Measurements from ENCODE around the gene PPIE. TPM values are rescaled to one million over a fixed set of nuclear protein-coding genes. Genes with fewer than 3 reads are reported as not detected.

PPIE gene
- total RNA-seq, 3 donors from 2014 or later: 41.3 to 49.2 (median 45.9) TPM

DNA sequence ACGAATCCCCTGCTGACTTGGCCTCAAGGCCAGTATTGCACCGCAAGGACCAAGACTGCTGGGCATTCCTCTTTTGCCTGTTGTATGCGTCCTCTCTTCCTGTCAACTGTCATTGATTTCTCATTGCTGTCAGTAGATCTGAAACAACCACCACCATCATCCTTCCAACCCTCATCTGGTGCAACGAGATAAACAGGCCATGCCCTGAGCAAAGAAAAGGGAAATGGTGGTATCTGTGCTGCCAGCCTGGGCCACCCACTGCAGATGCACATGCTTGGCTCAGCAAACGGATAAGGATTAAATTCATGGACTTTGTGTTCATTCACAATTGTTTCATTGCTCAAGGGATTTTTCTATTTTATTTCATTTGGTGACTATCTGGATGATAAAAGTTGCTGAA lies 18.8 kb downstream of the PPIE start:
- intact Hi-C loops (cut with DNase I; ENCODE audit: low total_unique reads): loop anchor here (5.0 kb wide), 1 partner anchor 105 kb away; no protein-coding TSS in a partner anchor
- H3K4me1 ChIP-seq: no peaks in the 10 kb centered on the region
- H3K4me3 ChIP-seq: no peak overlapping the region
- H3K27me3 ChIP-seq: no peaks in the 10 kb centered on the region
- H3K36me3 ChIP-seq: peaks cover 14% of the 10 kb centered on the region
- H3K9me3 ChIP-seq: no peaks in the 10 kb centered on the region
- no peak for TF ChIP-seq POLR2AphosphoS5 (IDR thresholded peaks at IDR 0.05)
- TF ChIP-seq CTCF (IDR thresholded peaks at IDR 0.05): no peak
- TF ChIP-seq POLR2A (IDR thresholded peaks at IDR 0.05): no peak
- H3K27ac ChIP-seq: no peak overlapping the region
- DNase-seq (ENCODE audit: low spot score in 2 of 2): no peak

DNA sequence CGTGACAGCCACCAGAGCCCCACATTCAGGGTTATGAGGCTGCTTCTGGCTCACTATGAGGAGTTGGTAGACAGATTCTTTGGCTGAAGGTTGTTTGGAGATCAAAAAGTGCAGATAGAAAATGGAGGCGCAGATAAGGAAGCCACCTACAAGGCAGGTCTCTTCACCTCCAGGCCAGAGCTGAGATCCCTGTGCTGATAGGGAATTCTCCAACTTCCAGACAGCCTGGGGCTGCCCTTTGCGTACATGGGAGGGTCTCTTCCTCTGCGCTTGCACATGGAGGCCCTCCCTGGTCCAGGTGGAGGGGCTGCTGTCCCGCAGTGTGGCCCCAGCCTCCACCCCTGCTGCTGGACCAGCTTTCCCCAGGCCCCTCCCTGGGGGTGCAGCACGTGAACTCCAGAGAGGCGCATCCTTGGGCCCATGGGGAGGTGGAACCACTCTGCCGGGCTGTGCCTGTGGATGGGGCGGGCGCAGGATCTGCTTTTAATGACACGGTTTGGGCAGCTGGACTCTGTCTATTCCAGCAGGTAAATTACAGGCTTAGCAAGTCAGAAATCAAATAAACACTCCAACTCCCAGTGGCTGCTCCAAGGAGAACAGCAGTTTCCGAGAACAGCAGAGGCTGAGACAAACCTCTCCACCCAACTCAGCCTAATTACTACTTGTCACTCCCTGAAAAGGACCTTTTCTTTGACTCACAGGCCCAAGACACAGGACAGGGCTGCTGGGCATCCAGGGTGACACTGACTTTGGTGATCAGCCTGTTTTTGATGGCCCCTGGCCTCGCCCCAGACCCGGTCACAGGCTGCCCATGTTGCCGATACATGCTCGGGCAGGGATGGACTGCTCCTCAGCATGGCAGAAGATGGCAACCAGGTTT lies 20.1 kb downstream of the PPIE start:
- intact Hi-C loops (cut with DNase I; ENCODE audit: low total_unique reads): loop anchor here (5.0 kb wide), 1 partner anchor 106 kb away; no protein-coding TSS in a partner anchor
- Histone ChIP-seq H3K9me3 (no peaks in the 10 kb centered on the region), H3K4me1 (no peaks in the 10 kb centered on the region), H3K36me3 (peaks cover 7% of the 10 kb centered on the region), H3K4me3 (no peak overlapping the region), H3K27ac (no peak overlapping the region), H3K27me3 (no peaks in the 10 kb centered on the region)
- DNase-seq (ENCODE audit: low spot score in 2 of 2): no peak
- TF ChIP-seq POLR2AphosphoS5 (IDR thresholded peaks at IDR 0.05): no peak
- no peak for TF ChIP-seq CTCF (IDR thresholded peaks at IDR 0.05)
- TF ChIP-seq POLR2A (IDR thresholded peaks at IDR 0.05): no peak

DNA sequence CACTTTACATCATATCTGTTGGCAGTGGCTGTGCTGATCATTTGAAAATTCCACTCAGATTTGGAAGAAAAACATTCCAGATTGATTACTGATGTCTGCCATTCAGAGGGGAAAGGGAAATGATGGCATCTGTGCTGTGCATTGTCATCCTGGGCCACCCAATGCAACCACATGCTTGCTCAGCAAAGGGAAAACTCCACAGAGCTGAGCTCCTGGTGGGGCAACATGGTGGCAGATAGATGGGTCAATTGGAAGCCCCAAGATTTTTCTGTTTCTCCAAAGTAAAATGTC lies 20.7 kb downstream of the PPIE start:
- Histone ChIP-seq H3K4me1 (no peaks in the 10 kb centered on the region), H3K36me3 (peaks cover 7% of the 10 kb centered on the region), H3K27me3 (no peaks in the 10 kb centered on the region), H3K9me3 (no peaks in the 10 kb centered on the region), H3K27ac (no peak overlapping the region), H3K4me3 (no peak overlapping the region)
- intact Hi-C loops (cut with DNase I; ENCODE audit: low total_unique reads): loop anchor here (5.0 kb wide), 1 partner anchor 107 kb away; no protein-coding TSS in a partner anchor
- TF ChIP-seq POLR2A (IDR thresholded peaks at IDR 0.05) (no peak), POLR2AphosphoS5 (IDR thresholded peaks at IDR 0.05) (no peak), CTCF (IDR thresholded peaks at IDR 0.05) (no peak)
- no peak for DNase-seq (ENCODE audit: low spot score in 2 of 2)

DNA sequence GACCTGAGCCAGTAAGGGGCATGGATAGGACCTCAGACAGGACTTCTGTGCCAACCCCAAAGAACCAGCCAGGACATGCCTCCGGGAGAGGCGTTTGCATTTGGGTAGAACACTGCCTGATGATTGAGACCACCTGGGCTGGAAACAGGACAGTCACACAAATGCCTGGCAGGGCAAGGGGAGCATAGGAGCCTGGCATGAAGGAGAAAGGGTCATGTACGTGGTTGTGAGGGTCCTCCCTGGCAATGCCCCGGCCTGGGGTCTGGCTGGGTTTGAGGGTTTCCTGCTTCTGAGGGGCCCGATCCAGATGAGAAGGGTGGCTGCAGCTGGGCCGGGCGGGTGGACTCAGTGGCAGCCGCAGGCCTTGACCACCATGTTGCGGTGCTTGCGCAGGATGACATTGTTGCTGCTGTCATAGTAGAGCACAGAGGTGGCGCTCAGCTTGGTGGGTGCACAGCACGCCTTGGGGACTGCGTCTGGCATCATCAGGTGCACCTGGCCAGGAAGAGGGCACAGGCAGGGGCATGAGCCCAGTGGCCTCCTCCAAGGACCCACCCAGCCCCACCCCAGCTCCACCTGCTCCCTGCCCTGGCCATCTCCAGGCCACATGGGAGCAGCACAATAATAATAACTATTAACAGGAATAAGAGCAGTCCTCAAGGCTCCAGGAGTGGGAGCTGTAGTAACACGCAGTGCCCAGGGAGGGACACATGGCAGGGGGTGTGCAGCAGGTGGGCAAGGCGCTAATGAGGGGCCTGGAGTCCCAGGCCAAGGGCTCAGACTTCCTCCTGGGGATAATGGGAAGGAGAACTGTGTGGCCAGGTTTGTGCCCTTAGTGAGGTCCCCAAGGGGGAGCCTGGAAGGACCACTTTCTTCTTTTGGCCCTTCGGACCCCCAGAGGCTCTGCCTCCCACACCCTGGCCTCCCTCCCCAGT lies 21.7 kb downstream of the PPIE start:
- Histone ChIP-seq H3K27ac (no peak overlapping the region), H3K4me1 (no peaks in the 10 kb centered on the region), H3K4me3 (no peak overlapping the region), H3K36me3 (peaks cover 7% of the 10 kb centered on the region), H3K27me3 (no peaks in the 10 kb centered on the region), H3K9me3 (no peaks in the 10 kb centered on the region)
- no peak for DNase-seq (ENCODE audit: low spot score in 2 of 2)
- no peak for TF ChIP-seq CTCF (IDR thresholded peaks at IDR 0.05)
- no peak for TF ChIP-seq POLR2A (IDR thresholded peaks at IDR 0.05)
- TF ChIP-seq POLR2AphosphoS5 (IDR thresholded peaks at IDR 0.05): no peak
- intact Hi-C loops (cut with DNase I; ENCODE audit: low total_unique reads): no loop called here
